ENCODE results near the gene PTPN1.
"Not testable (repeated sequence)": the region's sequence is repeated elsewhere in the genome, so short reads cannot be mapped to it uniquely, and the experiment has no call there.

The PTPN1 gene

GRCh38 chr20:50481741-50482140, 28.4 kb upstream of the PTPN1 start:
- DNase-seq (ENCODE audit: low read depth) = no peak

- DNase-seq (ENCODE audit: low read depth) = no peak
Observed at GRCh38 chr20:50482396-50482981, 27.7 kb upstream of the PTPN1 start.

- no peak for DNase-seq (ENCODE audit: low read depth)
Observed at GRCh38 chr20:50484271-50484976, 25.8 kb upstream of the PTPN1 start.

- DNase-seq (ENCODE audit: low read depth) = no peak
Observed at GRCh38 chr20:50487397-50487796, 22.8 kb upstream of the PTPN1 start.

GRCh38 chr20:50488236-50488806, 21.9 kb upstream of the PTPN1 start:
- DNase-seq (ENCODE audit: low read depth) = no peak

GRCh38 chr20:50491168-50491567, 19.0 kb upstream of the PTPN1 start:
- no peak for DNase-seq (ENCODE audit: low read depth)

- DNase-seq (ENCODE audit: low read depth) = no peak
Observed at GRCh38 chr20:50491926-50492634, 18.1 kb upstream of the PTPN1 start.

GRCh38 chr20:50493881-50494253, 16.3 kb upstream of the PTPN1 start:
- DNase-seq (ENCODE audit: low read depth) = no peak

GRCh38 chr20:50494428-50494827, 15.8 kb upstream of the PTPN1 start:
- DNase-seq (ENCODE audit: low read depth) = no peak

- no peak for DNase-seq (ENCODE audit: low read depth)
Observed at GRCh38 chr20:50496773-50497385, 13.3 kb upstream of the PTPN1 start.

GRCh38 chr20:50498071-50498776, 12.0 kb upstream of the PTPN1 start:
- DNase-seq (ENCODE audit: low read depth) = no peak

- no peak for DNase-seq (ENCODE audit: low read depth)
Observed at GRCh38 chr20:50499938-50500337, 10.2 kb upstream of the PTPN1 start.

GRCh38 chr20:50501972-50502745, 8.0 kb upstream of the PTPN1 start:
- no peak for DNase-seq (ENCODE audit: low read depth)

GRCh38 chr20:50504231-50504823, 5.9 kb upstream of the PTPN1 start:
- DNase-seq (ENCODE audit: low read depth) = no peak

- DNase-seq (ENCODE audit: low read depth) = no peak
Observed at GRCh38 chr20:50506270-50506579, 4.0 kb upstream of the PTPN1 start.

GRCh38 chr20:50507745-50508144, 2.4 kb upstream of the PTPN1 start:
- not testable (repeated sequence) for DNase-seq (ENCODE audit: low read depth)

- DNase-seq (ENCODE audit: low read depth) = no peak
Observed at GRCh38 chr20:50508171-50508755, 1.9 kb upstream of the PTPN1 start.

GRCh38 chr20:50510706-50511542, 741 bp downstream of the PTPN1 start:
- DNase-seq (ENCODE audit: low read depth) = no peak

GRCh38 chr20:50512323-50512722, 2.1 kb downstream of the PTPN1 start:
- DNase-seq (ENCODE audit: low read depth) = no peak
